GM18909 (cell line): ENCODE results near the gene CALM3.
"Not testable (repeated sequence)": the region's sequence is repeated elsewhere in the genome, so short reads cannot be mapped to it uniquely, and the experiment has no call there.

Source experiments
- ATAC-seq: cut with Tn5 transposase; IDR thresholded peaks from one replicate; pipeline ENCODE4 v1.9.1; 2021; ENCODE audit warnings: mild to moderate bottlenecking; ENCODE audit not compliant: unreplicated experiment, poor library complexity

The CALM3 gene

GRCh38 chr19:46613525-46613924 is 12.4 kb downstream of the CALM3 start:
- no peak for ATAC-seq

GRCh38 chr19:46614114-46614722 is 13.1 kb downstream of the CALM3 start:
- ATAC-seq = no peak

- ATAC-seq = no peak
These were observed 14.8 kb downstream of the CALM3 start for GRCh38 chr19:46615966-46616365.

GRCh38 chr19:46616631-46617322 is 15.6 kb downstream of the CALM3 start:
- ATAC-seq = no peak

- no peak for ATAC-seq
These were observed 16.5 kb downstream of the CALM3 start for GRCh38 chr19:46617601-46618000.

- no peak for ATAC-seq
These were observed 17.6 kb downstream of the CALM3 start for GRCh38 chr19:46618670-46619231.

GRCh38 chr19:46620267-46620666 is 19.1 kb downstream of the CALM3 start:
- no peak for ATAC-seq

GRCh38 chr19:46620716-46621115 is 19.6 kb downstream of the CALM3 start:
- no peak for ATAC-seq

GRCh38 chr19:46621191-46622117 is 20.3 kb downstream of the CALM3 start:
- no peak for ATAC-seq

GRCh38 chr19:46622118-46622446 is 21.0 kb downstream of the CALM3 start:
- ATAC-seq = no peak

GRCh38 chr19:46623915-46624502 is 22.9 kb downstream of the CALM3 start:
- ATAC-seq = no peak

- ATAC-seq = no peak
These were observed 24.0 kb downstream of the CALM3 start, which contains the start of gene PTGIR for GRCh38 chr19:46624958-46625661. Gene PTGIR (minus strand): TSS chr19:46625089. CDS start chr19:46624225, 864 bp downstream.

GRCh38 chr19:46625731-46626130 is 24.6 kb downstream of the CALM3 start:
- ATAC-seq = no peak

GRCh38 chr19:46626446-46626845 is 25.3 kb downstream of the CALM3 start:
- ATAC-seq = no peak

GRCh38 chr19:46628970-46629369 is 27.8 kb downstream of the CALM3 start:
- not testable (repeated sequence) for ATAC-seq

GRCh38 chr19:46629546-46630025 is 28.5 kb downstream of the CALM3 start:
- no peak for ATAC-seq

- ATAC-seq = no peak
These were observed 29.6 kb downstream of the CALM3 start for GRCh38 chr19:46630586-46631205.

- ATAC-seq = no peak
These were observed 30.4 kb downstream of the CALM3 start for GRCh38 chr19:46631481-46631880.

- no peak for ATAC-seq
These were observed 32.0 kb downstream of the CALM3 start for GRCh38 chr19:46633130-46633529.
